Measurements from ENCODE around the gene LRRC23.
"Not testable (repeated sequence)": the region's sequence is repeated elsewhere in the genome, so short reads cannot be mapped to it uniquely, and the experiment has no call there.

LRRC23 gene

DNA sequence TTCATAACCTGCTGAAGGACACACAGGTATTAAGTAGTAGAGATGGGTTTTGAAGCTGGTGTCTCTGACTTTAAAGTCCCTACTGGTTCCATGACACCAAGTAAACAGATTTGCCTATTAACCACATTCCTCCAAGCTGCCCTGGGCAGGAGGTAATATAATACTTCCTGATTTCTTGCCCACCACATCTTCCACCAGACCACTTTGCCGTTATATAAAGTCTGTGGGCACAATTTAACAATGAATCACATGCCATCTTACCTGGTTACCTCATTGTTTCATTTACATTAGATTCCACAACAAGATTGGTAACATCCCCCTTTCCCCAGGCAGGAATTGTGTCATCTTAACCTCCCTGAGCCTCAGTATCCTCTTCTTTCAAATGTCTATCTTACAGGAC, 900 bp upstream of the LRRC23 start:
- DNase-seq: no peak

DNA sequence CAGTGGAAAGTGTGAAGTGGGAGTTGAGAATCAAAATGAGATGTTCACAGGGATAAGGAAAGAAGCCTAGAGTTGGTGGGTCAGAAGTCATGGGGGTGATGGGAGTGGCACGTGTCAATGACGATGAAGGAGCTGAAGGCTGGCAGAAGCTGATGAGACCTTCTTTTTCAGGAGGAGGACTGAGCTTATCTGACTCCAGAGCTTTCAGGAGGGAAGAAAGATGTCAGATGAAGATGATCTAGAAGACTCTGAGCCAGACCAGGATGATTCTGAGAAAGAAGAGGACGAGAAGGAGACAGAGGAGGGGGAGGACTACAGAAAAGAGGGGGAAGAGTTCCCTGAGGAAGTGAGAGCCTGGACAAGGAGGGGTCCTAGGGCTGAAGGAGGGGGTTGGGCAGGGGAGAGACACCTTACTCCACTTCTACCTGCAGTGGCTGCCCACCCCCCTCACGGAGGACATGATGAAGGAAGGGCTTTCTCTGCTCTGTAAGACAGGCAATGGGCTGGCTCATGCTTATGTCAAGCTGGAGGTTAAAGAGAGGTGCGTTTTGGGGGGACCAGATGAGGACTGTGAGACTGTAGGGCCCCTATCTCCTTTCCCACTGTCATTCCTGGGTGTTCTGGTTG, 905 bp downstream of the LRRC23 start:
- no peak for DNase-seq

DNA sequence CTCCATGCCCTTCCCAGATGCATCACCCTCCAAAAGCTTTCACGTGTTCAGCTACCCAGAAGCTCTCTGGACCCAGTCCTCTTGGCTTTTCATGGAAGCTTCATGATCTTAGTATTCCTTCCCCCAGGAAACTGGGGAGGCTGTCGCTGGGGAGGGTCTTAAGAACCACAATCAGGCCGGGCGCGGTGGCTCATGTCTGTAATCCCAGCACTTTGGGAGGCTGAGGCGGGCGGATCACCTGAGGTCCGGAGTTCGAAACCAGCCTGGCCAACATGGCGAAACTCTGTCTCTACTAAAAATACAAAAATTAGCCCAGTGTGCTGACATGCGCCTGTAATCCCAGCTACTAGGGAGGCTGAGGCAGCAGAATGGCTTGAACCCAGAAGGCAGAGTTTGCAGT, 3.5 kb downstream of the LRRC23 start:
- DNase-seq: not testable (repeated sequence)

DNA sequence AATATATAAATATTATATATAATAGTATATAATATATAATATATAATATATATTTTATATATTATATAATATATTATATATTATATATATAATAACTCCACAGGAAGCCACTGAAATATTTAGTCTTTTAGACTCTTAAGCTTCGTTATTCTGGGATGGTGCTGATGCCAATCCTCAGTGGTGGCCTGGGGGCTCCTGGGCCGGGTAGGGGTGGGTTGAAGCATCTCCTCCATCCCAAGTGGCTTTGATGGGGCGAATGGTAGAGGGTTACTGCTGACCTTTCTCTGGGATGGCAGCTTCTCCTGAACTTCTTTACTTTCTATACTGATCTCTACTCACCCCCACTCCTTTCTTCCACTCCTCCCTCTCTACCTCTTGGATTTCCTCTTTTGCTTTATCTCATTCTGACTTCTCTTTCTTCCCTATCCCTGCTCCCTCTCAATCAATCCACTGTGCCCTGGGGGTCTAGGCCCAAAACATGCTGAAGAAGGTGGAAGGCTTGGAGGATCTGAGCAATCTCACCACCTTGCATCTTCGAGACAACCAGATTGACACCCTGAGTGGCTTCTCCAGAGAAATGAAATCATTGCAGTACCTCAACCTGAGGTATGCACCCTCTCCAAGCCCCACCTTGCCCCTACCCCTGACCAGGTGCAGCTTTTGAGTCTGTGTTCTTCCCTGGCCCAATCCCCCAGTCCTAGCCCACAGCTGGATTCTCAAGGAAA, 5.0 kb downstream of the LRRC23 start:
- DNase-seq: no peak

DNA sequence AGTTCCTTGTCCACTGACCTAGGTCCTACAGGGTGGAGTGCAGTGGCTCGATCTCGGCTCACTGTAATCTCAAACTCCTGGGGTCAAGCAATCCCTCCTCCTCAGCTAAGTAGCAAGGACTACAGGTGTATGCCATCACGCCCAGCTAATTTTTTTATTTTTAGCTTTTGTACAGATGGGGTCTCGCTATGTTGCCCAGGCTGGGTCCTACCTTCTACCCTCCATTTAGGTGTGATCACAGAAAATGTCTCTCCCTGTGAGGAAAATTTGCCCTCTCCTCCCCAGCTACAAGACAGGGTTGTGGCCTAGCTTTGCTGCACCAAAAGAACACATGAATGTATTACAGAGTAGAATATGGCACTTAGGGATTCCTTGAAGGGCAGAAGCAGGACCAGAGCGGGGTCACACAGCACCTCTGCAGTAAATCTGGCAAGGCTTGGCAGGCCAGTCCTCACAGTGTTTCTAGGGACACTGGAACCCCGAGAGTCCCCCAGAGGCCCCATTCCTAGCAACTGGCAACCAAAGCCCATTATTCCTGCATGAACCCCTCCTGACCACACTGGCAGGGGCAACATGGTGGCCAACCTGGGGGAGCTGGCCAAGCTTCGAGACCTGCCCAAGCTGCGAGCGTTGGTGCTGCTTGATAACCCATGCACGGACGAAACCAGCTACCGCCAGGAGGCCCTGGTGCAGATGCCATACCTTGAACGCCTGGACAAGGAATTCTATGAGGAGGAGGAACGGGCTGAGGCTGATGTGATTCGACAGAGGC, 7.7 kb downstream of the LRRC23 start:
- no peak for DNase-seq

DNA sequence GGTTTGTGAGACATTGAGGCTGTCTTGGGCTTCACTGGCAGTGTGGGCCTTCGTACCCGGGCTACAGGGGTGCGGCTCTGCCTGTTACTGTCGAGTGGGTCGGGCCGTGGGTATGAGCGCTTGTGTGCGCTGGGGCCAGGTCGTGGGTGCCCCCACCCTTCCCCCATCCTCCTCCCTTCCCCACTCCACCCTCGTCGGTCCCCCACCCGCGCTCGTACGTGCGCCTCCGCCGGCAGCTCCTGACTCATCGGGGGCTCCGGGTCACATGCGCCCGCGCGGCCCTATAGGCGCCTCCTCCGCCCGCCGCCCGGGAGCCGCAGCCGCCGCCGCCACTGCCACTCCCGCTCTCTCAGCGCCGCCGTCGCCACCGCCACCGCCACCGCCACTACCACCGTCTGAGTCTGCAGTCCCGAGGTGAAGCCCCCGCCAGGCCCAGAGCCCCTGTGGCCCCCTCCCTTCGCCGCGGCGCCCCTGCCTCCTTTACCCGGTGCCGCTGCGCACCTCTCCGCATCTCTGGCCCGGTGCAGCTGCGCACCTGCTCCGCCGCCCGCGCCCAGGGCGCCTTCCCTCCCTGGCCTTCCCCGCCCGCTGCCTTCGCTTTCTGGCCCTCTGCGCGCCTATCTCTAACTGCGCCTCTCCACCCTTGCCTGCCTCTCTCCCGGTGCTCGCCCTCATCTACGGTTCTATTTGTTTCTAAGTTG, 9.8 kb downstream of the LRRC23 start, which contains the start of gene ENO2:
Gene ENO2 (plus strand): TSS at position 335 of the 701 bp plus-strand sequence. CDS start 1,253 bp downstream, outside the sequence.
- no peak for DNase-seq

DNA sequence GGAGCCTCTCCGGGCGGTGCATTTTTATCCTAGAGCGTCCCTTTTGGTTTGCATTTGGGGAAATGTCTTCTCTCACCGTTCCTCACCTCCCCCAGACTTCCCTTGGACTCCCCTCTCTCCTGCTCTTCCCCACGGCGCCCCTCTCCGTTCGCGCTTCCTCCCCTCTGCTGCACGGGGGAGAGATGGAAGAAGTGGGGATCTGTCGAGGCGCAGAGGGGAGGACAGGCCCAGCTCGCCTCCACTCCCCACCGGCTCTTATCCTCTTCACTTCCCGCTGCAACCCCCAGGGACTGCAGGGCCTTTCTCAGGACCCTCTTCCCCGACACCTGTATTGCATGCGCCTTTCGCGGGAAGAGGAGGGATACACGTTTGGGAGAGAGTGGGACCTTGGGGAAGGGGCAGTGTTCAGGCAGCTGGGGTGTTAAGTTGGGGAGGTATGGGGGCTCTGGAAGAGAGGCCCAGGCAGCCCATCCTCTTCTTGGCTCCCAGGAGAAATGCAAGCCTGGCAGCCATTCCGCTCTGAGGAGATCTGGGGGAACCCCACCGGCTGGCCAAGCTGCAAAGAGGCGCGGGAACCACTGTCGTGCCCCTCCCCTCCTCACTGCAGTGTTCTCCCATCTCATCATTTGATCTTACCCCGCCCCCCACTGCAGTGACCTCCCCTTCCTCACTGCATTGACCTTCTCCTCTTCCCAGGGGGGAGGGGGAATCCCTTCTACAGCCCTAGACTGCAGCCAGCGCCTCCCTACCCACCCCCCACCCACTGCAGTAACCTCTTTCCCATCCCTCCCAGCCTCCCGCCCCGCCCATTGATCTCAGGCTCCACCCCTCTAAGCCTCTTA, 10.5 kb downstream of the LRRC23 start:
- DNase-seq: no peak

DNA sequence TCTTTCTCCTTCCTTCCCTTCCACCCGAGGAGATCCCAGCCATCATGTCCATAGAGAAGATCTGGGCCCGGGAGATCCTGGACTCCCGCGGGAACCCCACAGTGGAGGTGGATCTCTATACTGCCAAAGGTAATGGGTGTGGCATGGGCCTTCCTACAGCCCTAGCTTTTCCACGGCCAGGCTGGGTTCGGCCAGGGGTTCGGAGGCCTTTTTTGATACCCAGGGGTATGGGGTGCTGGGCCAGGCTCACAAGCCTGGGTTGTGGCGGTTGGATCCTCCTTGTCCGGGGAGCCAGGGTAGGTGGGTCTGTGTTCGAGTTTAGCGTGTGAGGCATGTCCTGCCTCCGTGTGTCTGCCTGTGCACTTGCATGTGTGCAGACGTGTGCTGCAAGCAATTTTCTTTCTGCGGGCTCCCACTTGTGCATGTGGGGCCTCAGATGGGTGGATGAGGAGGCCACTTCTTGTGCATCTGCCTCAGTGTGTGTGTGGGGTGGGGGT, 11.2 kb downstream of the LRRC23 start:
- no peak for DNase-seq

DNA sequence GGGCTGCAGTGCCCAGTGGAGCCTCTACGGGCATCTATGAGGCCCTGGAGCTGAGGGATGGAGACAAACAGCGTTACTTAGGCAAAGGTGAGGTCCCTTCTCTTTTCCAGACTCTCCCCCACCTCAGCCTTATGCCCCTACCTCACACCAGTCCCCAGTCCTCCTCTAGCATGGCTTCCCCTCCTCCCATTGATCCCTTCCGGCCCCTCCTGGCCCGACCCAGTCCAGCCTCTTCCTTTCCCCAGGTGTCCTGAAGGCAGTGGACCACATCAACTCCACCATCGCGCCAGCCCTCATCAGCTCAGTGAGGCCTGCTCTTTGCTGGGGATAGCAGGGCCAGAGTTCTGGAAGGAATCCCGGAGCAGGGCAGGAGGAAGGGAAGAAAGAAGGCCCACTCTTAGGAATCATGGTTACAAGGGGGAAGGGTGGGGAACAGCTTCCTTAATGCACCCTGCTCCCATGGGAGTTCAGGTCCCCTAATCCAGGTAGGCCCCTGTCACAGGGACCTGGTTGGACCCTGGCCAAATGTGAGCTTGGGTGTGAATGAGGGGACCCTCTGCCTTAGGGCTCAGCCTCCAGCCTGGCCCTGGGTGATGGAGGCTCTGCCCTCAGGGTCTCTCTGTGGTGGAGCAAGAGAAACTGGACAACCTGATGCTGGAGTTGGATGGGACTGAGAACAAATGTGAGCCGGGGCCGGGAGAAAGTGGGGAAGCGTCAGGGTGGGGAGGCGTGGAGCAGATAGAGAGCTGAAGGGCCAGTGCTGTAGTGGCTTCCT, 12.0 kb downstream of the LRRC23 start:
- no peak for DNase-seq

DNA sequence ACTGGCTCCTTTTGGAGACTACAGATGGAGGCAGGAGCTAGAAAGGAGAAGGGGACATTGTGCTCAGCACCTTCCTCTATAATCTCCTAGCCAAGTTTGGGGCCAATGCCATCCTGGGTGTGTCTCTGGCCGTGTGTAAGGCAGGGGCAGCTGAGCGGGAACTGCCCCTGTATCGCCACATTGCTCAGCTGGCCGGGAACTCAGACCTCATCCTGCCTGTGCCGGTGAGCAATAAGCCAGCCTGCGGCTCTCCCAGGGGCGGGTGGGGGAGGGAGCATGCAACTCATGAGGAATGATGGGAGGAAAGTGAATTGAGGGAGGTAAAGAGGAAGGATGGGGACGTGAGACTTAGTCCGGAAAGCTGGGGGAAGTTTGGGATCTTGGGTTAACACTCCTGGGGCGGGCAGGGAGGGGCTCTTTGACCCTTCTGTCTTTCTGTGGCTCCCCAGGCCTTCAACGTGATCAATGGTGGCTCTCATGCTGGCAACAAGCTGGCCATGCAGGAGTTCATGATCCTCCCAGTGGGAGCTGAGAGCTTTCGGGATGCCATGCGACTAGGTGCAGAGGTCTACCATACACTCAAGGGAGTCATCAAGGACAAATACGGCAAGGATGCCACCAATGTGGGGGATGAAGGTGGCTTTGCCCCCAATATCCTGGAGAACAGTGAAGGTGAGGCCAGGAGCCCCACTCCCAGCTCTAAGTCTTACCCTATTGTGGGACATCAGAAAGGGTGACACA, 13.0 kb downstream of the LRRC23 start:
- DNase-seq: no peak

DNA sequence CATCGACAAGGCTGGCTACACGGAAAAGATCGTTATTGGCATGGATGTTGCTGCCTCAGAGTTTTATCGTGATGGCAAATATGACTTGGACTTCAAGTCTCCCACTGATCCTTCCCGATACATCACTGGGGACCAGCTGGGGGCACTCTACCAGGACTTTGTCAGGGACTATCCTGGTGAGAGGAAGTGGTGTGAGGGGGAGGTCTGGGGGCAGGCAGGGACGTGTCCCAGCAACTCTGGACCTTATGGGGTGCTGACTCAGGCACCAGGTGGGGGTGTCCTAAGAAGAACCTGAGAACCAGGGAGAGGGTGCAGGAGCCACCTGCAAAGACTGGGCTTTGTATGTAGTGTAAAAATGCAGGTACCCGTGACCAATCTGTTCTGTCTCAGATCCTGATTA, 15.0 kb downstream of the LRRC23 start:
- DNase-seq: no peak

DNA sequence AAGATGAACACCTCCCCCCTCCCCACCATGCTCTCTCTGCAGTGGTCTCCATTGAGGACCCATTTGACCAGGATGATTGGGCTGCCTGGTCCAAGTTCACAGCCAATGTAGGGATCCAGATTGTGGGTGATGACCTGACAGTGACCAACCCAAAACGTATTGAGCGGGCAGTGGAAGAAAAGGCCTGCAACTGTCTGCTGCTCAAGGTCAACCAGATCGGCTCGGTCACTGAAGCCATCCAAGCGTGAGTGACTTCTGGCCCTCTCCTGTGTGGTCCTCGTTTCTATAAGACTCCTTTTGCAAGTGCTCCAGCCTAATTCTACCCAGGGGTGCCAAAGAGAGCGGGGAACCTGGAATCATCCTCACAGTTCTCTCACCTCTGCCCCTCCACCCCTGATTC, 16.9 kb downstream of the LRRC23 start:
- DNase-seq: no peak

DNA sequence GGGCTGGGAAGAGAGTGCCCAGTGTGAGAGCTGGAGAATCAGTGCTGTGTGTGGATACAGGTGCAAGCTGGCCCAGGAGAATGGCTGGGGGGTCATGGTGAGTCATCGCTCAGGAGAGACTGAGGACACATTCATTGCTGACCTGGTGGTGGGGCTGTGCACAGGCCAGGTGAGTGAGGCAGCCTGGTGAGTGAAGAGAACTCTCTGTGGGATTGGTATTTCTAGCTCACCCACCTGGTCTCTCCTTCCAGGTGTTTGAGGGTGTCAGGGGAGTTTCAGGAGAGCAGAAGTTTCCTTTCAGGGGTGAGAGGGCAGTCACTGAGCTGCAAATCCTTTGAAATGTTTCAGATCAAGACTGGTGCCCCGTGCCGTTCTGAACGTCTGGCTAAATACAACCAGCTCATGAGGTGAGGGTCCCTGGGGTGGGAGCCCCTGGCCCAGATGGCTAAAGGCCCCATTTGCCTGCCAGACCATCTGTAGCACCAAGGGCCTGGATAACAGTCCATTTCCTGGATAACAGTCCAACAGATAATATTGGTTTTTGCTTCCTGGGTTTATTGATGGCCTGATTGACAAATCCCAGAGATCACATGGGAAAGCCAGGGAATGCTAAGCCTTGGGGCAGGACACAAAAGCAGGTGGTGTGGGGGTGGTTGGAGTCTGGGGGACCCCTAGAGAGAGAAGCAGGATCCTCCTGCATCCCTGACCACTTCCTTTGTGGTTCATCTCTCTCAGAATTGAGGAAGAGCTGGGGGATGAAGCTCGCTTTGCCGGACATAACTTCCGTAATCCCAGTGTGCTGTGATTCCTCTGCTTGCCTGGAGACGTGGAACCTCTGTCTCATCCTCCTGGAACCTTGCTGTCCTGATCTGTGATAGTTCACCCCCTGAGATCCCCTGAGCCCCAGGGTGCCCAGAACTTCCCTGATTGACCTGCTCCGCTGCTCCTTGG, 17.6 kb downstream of the LRRC23 start:
- no peak for DNase-seq

DNA sequence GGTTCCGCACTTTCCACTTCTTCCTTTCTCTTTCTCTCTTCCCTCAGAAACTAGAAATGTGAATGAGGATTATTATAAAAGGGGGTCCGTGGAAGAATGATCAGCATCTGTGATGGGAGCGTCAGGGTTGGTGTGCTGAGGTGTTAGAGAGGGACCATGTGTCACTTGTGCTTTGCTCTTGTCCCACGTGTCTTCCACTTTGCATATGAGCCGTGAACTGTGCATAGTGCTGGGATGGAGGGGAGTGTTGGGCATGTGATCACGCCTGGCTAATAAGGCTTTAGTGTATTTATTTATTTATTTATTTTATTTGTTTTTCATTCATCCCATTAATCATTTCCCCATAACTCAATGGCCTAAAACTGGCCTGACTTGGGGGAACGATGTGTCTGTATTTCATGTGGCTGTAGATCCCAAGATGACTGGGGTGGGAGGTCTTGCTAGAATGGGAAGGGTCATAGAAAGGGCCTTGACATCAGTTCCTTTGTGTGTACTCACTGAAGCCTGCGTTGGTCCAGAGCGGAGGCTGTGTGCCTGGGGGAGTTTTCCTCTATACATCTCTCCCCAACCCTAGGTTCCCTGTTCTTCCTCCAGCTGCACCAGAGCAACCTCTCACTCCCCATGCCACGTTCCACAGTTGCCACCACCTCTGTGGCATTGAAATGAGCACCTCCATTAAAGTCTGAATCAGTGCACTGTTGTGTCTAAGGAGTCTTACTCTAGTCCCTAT, 18.5 kb downstream of the LRRC23 start:
- no peak for DNase-seq

DNA sequence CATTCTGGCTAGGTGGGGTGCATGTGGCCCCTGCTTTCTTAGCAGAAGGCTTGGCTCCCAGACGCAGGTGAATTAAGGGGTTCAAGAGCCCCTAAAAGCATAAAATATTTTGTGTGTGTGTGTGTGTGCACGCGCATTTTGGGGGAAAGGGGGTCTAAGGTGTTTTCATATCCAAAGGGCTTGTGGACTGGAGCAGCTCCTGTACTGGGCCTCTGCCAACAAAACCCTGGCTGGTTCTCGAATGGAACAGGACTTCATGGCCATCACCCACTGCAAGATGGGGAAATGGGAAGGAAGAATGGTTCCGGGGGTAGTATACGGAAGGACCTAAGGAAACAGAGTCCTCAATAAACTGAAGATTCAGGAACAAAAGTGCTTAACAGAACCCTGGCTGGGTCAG, 19.2 kb downstream of the LRRC23 start:
- no peak for DNase-seq

DNA sequence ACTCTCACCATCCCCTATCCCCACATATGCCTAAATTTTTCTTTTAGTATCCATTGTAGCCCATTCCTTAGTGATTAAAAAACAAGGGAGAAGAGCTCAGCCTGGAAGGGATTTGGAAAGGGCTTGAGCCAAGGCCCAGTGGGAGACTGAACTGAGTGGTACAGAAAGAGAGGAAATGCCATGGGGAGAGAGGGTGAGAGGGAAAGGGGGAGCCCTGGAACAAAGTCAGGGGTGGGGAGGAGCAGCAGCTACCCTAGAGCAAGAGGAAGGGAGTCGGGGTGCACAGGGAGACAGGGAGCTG, 20.6 kb downstream of the LRRC23 start:
- no peak for DNase-seq

DNA sequence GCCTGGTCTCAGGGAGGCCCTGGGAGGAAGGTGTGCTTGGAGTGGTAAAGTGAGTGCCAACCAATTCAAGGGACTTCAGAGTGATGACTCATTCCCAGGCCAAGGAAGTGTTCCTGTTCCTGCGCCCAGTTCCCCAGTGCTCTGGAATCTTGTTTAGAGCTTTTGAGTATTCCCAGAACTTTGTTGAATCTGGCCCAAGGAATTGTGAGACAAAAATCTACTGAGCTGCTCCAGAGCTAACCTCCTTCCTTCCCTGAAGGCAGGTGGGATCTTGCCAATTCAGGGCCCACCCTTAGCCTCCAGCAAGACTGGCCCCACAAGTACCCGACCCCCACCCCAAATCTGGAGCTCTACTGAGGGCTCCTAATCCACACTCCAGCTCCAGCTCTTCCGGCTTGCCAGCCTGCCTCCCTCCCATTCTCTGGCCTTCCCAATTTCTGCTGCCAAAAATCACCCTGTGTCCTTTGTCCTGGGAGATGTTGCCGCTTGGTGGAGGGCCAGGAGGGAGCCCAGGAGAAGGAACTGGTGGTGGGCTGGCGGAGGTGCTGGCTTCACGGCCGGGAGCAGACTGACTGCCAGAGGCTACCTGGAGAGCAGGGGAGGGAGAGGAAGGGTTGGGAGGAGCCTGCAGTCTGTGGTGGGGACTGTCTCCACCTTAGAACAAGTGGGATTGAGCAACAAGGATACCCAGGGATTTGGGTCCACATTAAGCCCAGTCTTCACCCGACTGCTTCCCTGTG, 21.1 kb downstream of the LRRC23 start:
- no peak for DNase-seq

DNA sequence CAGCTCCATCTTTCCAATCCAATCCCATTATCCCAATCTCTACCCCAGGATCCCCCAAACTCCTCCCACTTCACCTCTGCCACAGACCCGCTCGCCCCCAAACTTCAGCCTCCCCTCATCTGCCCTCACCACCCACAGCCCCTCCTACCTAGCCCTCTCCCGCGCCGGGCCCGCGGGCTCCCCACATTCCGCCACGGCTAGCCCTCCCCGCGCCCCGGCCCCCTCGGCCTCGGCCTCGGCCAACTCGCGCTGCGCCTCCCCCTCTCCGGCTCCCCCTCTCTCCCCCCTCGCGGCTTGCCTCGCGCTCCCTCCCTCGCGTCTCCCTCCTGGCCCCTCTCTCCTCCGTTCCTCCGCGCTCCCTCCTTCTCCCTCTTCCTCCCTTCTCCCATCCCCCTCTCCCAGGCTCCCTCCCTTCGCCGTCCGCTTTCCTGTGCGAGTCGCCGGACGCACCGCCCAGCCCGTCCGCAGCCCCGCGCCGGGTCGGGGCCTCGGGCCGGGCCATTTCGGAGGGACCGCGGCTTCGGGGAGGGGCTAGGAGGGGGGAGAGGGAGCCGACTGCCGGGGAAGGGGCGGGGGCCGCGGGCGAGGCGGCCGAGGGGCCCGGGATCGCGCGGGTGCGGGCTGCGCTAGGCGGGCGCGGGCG, 22.9 kb downstream of the LRRC23 start, which contains the start of gene ATN1:
Gene ATN1 (plus strand): TSS at position 581 of the 643 bp plus-strand sequence. CDS start 6,043 bp downstream, outside the sequence.
- no peak for DNase-seq
